Kasumi-1 (cell line): ENCODE data around the gene AKAP11.

Experiments
- DNase-seq, 2 experiments: peaks; one replicate each; lab custom pipeline; 2025; lab: John Stamatoyannopoulos, UW

AKAP11 gene

DNA sequence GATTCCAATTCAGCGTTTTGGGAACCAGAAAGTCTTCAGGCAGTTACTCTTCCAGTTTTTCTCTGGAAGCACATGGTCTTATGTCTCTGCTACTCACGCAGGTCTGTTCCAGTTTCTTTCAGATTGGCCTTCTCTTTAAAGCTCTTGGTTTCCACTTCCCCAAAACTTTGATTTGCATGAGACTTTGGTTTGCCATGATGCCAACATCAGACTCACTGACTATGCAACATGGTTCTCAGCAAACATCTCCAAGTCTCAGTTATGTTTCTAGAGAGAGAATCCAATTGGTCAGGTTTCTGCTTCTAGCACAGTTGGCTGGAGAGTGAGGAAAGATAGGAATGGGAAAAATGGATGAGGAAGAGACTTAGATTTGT is 3.1 kb downstream of the AKAP11 start:
- peak; percentile 4 to 27 for DNase-seq

DNA sequence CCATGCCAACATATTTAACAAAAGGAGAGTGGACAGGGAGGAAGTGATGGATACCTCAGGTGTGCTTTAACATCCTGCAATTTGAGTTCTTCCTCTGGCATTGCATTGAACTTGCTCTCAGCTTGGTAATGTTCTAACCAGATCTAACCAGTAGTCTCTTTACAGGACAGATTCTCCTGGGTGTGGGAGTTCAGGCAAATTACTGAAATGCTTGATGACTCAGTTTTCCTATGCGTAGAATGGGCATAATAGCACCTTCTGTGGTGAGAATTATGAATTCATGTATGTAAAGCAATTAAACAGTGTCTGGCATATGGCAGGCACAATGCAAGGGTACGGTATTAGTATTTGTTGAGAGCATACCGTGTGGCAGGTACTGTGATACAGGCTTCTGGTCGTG is 3.6 kb downstream of the AKAP11 start:
- no peak for DNase-seq

DNA sequence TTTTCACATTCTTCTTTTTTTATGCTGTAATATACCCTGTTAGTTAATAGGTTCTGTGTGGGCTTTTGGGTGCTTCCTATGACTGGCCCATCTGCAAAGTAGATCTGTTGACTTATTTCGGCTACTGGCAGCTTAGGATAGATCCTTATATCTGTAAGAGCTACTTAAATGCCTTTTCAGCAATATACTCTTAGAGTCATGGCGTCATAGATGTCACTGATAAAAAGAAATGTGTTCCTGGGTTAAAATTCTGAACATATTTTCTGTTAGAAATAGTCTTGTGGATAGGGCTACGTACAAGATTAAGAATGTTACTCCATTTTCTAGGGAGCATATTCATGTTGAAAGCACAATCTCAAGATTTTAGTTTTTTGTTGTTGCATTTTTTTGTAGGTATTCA is 4.7 kb downstream of the AKAP11 start:
- DNase-seq, result no peak

DNA sequence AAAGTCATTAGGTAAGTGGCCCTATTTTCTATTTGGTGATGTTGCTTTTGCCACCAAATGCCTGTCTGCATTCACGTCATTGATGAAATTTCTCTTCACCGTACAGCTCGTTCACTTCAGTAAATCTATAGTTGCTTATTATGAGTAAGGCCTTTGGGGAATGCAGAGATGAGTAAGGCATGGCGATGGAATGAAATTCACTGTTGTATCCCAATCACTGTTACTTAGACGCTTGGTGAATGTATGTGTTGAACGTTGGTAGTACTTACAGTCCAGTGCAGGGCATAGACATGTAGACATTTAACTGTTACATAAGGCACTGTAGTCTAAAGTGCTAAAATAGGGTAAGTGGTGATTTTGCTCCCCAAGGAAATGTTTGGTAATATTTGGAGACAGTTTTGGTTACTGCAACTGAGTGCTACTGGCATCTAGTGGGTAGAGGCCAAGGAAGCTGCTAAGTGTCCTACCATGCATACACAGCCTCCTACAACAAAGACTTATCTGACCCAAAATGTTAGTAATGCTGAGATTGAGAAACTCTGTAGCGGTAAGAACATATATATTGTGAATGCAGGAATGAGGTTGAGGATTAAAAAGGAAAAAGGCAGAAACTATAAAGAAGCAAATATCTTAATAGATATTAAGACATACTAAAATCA is 5.8 kb downstream of the AKAP11 start:
- DNase-seq, result no peak

DNA sequence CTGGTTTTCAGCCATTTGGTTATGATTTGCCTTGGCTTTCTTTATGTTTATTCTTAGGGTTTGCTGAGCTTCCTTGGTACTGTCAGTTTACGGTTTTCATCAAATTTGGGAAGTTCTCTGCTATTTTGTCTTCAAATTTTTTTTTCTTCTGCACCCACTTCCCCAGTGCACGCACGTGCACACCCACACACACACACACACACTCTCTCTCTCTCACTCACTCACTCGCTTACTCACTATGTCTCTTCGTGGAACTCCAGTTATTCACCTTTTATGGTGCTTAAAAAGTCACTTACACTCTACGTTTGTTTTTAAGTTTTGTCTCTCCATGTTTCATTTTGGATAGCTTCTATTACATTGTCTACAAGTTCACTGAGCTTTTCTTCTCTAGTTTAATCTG is 7.1 kb downstream of the AKAP11 start:
- DNase-seq, result peak in 1 of 2 experiments; percentile 19

DNA sequence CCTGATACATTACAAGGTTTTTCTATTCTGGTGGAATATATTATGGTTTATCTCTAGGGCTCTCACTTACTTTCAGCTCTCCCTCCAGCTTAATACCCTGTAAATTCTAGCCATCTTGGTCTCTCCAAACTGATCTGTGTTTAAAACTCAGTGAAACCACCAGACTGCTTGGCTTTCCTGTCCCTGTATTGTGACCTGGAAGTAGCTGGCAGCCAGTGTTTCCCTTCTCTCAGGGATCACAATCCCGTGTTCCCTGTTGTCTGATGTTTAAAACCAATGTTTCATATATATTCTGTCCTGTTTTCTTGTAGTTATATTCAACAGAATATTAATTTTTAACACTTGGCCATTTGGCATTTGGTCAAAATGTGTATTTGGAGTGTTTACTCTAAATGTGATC is 8.0 kb downstream of the AKAP11 start:
- no peak for DNase-seq

DNA sequence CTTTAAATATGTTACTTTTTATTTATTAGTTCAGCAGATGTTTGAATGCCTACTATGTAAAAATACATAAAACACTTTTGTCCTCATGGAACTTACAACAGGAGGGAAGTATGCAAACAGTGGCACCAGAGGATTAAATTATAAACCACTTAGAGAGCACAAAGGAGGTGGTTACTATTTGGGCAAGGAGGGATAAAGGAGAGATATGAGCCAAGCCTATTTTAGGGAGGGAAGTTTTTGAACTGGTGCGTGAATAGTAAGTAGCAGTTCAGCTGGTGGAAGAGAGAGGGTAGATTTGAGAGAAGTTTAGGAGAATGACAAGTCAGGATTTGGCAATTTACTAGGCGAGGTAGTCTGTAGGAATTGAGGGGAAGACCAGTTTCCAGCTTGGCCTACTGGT is 8.6 kb downstream of the AKAP11 start:
- DNase-seq, result no peak

DNA sequence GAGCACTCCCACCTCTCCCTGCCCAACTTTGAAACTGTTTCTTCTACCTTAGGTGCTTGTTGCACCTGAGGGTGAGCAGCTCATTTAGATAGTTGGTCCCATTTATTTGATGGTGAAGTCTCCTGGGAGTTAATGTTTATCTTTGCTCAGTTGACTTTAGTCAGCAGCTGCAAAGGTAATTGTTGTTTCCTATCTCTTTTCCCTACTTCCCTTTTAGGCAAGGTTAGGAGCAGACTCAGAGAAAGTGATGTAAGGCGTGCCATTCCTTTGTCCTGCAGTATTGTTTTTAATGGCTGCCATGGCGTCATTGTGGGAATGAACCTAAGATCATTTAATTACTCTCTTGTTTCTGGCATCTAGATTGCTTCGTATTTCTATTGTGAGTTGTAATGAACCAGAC is 11.6 kb downstream of the AKAP11 start:
- DNase-seq, result no peak

DNA sequence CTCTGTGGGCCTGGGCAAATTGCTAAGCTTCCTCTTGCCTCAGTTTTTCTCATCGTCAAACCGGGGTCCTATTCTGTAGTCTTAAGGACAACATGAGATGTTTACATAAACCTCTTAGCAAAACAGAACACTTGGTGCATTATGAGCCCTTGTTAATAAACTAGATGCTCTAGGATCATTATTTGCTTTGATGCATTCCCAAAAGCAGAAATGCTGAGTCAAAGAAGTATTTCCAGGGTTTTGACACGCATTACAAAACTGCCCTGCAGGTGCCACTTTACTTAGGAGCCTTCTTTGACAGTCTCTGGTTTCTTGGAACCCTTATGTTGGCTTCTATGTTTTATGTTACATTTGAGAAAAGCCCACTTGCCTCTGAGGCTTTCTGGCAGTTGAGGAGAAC is 12.1 kb downstream of the AKAP11 start:
- no peak for DNase-seq

DNA sequence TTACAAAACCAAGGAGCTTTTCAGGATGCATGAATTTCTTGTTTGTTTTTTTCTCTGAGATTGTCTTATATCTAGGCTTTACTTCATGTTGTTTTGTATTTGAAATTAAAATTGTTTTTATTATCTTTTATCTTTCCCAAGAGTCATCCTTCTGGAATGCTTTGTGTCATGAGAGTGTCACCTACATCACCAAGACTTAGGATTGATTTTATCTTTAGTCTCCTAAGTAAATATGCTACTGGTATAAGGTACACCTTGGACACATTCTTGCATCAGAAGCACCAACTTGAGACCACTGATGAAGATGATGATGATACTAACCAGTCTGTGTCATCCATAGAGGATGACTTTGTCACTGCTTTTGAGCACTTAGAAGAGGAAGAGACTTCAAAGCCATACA is 26.4 kb downstream of the AKAP11 start:
- no peak for DNase-seq

DNA sequence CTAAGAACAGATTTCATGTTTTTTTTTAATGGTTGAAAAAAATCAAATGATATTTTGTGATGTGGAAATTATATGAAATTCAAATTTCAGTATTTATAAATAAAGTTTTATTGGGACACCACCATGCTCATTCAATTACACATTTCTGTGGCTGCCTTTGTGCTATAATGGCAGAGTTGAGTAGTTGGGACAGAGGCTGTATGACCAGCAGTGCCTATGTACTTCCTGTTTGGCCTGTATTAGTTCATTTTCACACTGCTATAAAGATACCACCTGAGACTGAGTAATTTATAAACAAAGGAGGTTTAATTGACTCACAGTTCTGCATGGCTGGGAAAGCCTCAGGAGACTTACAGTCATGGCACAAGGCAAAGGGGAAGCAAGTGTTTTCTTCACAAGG is 33.6 kb downstream of the AKAP11 start:
- DNase-seq, result no peak

DNA sequence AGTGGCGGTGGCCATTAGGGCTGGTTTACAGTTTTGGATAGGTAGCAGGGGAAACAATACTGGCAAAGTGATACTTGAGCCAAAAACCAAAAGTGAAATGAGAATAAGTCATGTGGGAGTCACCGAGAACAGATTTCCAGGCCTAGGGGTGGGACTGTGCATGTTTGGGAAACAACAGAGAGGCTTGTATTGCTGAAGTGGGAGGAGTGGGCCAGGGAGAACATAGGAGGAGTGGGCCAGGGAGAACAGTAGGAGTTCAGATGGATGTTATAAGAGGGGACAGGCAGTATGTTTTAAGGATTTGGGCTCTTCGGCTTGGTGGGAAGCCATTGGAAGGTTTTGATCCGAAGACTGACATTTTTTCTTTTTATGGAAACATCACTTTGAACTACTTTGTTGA is 35.5 kb downstream of the AKAP11 start:
- no peak for DNase-seq

DNA sequence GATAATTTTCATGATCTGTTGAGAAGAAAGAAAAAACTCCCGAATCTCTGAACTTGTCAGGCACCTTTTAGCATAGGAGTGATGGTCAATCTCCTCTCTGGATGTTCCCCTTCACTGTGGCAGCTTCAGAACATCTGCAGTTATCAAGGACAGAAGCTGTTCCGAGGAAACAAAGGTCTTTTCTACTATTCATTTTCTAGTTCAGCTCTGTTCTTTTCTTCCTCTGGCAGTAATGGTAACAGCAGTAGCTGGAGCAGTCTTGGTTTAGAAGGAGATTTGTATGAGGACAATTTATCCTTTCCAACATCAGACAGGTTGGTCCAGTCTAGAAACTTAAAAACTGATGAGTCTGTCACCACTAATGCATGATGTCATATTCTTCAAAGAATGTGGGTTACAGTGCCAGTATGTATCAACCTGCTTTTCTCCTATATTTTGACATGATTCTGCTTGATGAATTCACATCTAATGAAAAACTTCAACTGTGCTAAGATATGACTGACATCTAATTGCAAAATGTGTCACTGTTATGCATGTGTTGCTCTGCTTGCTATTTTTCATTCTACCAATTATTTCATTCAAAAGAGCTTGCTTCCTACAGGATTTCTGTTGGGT is 41.0 kb downstream of the AKAP11 start:
- no peak for DNase-seq

DNA sequence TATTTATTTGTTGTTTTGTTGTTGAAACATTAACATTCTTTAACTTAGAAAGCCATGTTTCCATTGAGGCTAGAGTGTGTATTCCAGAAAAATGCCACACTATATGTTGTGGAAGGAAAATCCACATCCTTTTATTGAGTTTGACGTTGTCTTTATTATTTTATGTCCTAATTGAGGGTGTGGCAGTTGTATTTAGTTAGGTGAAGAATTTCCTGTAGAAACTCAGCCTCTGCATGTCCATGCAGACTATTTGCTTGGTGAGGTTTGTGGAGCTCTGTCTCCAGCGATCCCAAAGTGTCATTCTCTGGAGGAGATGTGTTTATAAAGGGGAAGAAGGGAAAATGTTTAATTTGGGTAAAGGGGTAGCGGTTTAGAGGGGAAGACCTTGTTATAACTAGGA is 46.6 kb downstream of the AKAP11 start:
- DNase-seq, result no peak

DNA sequence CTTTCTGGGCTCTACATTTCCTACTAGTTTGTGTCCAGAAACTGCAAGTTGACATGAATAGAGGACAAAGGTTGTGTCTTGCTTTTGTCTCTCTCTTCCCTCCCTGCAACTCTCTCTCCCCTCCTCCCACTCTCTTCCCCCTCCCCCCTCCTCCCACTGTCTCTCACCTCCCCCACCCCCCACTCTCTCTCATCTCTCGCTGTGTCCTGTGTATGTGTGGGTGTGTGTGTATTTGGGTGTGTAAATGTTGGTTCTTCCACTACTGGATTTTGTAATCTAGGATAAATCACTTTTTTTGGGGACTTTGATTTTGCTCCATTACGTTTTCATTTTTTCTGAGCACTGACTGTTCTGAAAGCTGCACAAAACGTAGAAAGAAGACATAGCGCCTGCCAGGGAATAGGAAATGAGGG is 48.4 kb downstream of the AKAP11 start:
- DNase-seq, result no peak

DNA sequence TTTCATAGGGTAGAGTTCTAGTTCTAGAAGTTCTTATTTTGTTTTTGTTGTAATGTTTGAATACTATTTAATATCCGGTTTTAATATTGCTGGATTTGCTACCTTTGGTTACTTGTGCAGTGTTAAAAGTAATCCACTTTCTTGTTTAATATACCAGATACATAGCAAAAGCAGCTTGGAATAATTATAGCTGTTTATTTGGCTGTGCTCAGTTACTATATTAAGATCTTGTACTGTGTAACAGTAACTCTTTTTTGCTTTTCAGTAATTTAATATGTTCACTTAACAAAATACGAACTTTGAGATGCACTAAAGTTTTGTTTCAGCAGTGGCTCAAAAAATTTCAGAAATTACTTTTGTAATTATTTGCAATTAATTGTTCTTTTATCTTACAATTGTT is 50.9 kb downstream of the AKAP11 start:
- DNase-seq, result no peak

DNA sequence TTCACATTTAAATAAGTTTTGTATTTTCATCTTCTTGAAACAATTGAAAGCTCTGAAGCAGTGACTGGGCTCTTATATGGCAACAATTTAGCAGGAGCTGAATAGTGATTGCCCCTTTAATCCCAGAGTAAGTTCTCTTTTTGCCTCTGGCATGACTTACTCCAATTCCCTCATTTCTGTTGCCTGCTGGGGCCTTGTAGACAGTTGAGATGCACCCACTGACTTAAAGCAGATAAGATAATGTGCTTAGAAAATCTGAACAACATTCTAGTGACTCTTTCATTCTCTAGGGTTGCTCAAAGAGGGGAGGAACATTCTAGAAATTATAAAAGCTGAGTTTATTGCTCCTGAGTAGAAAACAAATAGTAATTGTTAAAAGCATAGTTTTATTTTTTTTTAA is 52.8 kb downstream of the AKAP11 start:
- DNase-seq, result no peak

DNA sequence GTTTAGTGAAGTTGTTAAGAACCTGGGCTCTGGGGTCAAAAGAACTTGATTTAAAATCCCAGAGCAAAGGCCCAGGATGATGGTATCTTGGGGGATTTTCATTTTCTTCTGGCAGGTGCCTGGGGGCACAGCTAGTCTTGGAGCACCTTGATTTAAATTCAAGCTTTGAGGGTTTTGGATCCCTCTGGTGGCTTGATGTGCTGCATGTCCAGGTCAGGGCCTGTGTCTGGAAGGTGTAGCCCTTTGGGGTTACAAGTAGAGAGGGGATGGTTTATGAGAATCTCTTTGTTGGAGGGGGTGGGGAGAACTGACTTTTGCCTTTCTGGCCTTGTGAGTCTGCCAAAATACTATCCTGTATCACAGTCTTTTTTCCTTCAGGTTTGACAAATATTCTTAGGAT is 55.8 kb downstream of the AKAP11 start:
- DNase-seq, result no peak

DNA sequence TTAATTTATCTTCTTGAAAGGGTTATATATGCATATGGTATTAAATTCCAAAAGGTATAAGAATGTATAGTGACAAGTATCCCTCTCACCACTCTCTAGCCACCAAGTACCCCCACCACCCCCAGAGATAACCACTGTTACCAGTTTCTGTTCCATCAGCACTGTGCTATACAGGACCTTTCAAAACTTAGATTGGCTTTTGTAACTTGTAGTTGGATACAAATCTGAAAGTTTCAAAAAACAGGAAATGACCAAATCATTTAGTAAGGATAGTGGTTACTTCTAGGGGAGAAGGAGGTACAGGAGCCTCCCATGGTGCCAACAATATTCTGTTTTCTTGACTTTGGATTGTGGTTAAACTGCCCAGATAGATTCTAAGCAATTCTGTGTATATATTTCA is 56.7 kb downstream of the AKAP11 start:
- DNase-seq, result no peak

DNA sequence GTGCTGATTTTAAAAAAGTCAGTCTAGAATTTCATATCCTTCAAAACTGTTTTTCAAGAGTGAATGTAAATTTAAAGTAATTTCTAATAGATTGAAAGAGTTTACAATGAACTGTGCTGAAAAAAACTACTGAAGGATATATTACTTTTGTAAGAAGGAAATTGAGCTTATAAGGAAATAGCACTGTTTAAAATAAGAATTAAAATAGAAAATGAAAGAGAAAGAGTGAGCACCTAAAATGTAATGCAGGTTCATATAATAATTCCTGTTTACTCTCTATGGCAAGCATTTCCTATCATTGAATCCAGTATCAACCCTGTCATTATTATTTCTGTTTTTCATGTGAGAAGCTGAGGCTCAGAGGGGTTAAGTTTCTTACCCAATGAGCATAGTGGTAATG is 57.3 kb downstream of the AKAP11 start:
- no peak for DNase-seq

DNA sequence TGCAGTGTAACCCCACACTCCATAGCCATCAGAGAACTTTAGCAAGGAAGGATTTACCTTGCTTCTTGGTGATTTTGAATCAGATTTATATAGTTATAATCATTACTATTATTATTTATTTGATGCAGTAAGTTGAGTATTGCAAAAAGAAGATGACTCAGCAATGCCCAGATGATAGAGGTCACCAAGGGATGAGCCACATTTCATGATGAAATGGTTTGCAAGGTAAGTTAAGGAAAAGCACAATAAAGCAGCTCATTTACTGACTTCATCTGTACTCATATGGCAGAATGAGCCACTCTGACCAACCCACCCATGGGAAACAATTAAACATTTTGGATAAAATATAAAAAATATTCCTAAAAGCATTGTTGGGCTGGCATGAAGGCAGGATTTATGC is 59.1 kb downstream of the AKAP11 start:
- no peak for DNase-seq

DNA sequence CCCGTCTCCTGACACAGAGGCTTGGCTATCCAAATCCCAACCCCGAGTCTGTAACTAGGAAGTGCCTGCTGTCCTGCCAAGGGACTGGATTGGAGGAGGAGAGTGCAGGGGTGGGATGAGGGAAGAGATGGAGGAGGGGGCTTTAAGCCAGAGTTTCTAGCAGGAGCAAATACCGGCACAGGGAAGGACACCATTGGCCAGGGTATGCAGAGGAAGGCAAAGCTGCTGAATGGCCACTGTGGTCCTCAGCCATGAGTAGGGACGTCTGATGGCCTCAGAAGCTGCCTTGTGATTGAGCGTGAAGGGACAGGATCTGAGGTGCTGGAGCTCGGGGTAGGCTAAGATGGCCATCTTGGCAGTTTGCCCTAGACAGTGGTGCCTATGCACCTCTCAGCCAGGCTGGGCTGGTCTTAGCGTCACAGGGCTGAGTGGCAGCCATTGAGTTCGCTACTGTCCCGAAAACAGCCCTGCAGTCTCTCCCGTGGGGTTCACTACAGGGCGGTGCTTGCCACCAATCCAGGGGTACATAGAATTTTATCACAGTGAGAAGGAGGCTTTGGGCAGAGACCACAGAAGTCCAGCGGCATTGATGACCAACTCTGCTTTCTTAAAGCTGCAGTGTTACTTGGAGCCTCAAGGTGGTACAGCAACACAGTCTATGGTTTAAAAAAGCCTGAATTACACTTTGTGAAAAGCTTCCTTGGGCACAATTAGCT is 61.8 kb downstream of the AKAP11 start:
- peak; percentile 41 to 50 for DNase-seq

DNA sequence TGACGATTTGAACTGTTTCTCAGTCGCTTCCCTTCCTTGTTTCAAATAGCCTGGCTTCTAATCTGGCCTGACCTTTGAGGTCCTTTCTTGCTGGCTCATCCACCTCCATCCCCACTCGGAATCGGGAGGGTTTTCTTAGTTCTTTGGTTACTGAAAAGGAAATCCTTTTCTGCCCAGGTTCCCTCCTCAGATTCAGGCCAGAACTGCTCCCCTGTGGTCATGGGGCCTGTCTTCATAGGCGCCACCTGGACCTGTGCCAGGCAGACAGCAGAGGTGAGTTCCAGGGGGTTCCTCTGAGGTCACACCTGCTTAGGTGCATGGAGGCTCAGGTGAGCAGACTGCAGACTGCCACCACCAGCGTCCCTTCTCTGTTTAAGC is 62.4 kb downstream of the AKAP11 start:
- DNase-seq, result no peak
